Activated gamma-delta T cell (primary cell): ENCODE data around the gene SCN5A.
"Not testable (repeated sequence)": the region's sequence is repeated elsewhere in the genome, so short reads cannot be mapped to it uniquely, and the experiment has no call there.

Source experiments
- DNase-seq: peaks from one replicate; lab custom pipeline; 2025; lab: John Stamatoyannopoulos, UW

Gene SCN5A

DNA sequence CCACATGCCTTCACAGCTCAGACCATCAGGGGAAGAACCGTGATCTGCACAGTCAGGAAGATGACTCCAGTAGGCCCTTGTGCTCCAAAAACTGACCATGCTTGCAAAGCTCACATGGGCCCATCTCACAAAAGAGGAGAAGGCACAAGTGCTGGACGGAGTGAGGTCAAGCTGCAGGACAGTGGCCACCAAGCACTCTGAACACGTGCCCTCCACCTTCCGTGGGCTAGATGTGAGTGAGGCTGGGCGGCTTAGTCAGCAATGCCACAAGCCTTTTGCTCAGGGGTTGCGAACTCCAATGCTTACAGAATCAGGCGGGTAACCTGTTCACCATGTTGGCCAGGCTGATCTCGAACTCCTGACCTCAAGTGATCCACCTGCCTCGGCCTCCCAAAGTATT is 70.9 kb downstream of the SCN5A start:
- no peak for DNase-seq

DNA sequence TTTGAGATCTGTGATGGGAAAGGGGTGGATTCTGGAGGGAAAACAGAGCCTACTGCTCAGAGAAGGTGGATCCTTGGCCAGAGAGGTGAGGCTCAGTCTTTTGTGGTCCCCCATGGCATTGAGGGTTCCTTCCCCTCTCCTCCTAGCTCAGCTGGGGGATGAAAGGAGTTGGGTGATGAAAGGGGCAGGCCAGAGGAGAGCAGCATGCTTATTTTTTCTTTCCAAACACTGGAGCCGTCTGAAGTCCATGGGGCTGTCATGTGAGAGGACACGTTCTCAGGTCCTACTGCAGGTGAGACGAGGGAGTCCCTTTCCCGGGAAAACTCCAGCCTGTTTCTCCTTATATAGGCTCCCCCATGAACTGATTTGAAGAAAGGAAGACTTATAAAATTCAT is 71.4 kb downstream of the SCN5A start:
- no peak for DNase-seq

DNA sequence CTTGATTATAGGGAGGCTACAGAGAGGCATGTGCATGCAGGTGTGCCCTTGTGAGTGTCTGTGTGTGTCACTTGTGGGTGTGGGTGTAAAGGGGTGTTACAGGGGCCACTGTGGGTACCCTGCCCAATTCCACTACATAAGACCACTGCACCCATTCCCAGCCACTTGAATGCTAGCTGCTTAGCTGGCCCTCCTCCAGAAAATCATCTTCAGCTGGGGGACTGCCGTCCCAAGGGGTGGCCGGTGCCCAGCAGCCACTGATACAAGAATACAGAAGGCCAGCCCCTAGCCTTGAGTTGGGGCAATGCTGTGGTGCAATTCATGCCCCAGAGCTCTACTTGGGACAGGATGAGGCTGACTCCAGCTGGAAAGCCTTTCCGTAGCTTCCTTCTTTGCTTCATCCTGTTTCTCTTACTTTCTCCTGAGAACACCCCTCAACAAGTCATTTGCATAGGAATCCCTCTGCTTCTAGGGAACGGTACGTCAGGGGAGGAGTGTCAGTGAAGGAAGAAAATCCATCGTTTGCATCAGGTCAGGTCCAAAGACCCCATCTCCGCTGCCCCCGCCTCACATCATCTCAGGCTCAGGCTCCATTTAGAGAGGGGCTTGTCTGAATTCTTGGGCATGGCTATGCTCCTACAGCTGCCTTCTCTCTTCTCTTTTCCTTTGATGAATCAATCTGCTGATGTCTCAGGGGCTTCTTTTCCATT is 72.0 kb downstream of the SCN5A start:
- no peak for DNase-seq

DNA sequence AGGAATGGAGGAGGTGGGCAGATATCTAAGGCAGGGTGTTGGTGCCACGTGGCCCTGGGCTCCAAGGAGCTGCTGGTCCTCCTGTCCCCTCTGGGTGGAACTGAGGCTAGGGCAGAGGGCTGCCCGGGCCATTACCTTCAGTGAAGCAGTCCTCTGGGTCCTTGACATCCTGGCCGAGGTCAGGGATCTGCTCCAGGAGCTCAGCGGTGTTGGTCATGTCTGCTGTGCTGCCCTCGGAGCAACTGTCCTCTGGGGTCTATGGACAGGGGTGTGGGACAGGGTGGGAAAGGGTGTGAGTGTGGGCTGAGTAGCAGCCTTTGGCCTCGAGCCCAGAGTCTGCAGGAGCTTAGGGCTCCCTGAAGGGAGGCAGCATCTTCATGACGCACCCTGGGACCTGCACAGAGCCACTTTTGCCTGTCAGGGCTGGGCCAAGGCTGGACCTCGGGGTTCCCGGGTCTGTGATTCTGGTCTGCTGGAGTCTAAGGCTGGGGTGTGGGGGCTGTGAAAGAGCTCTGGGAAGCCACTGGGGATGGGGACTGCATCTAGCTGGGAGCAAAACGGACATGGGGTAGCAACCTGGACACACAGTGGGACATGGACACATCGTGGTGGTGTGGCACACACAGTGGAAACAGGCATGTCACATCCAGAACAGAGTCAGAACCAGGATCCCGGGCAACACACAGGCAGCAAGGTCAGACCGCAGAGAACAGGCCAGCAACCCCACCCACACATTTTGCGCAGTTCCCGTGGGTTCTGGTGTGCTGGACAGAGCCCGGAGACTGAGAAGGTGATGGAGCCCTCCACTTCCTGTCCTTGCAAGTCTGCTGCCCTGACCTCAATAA is 72.7 kb downstream of the SCN5A start:
- no peak for DNase-seq

DNA sequence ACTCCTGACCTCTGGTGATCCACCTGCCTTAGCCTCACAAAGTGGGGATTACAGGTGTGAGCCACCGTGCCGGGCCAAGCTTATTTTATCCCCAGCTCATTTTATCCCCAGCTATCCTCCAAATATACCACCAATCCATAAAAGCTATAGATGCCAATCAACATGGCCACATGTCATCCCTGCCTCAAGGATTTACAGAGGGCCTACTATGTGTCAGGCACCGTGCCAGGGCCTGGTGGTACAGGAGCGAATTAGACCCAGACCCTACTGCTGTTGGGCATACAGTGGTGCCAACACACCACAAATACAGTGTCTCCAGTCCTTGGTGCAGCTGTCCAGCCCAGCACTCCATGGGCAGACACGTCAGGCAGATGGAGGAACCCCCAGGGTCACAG is 73.4 kb downstream of the SCN5A start:
- DNase-seq, result no peak

DNA sequence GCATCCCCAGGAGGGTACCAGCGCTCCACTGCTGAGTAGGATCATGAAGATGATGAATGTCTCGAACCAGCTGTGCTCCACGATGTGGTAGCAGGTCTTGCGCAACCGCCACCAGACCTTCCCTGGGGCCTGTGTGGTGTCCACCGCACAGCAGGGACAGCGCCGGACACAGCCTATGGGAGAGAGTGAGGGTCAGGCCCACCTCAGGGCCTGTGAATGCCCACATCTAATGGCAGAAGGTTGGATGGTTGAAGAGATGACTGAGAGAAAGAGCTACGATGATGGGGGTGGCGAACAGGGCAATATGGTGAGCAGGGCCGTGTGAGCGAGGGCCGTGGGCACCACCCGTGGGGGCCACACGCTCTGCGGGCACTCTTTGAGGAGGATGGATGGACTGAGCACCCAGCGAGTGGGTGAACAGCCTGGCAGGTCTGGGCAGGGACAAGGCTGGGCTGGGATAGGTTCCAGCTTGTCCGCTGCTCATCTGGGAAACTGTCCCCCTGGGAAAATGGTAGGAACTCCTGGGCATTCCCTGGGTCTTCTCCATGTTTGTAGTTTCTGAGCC is 74.1 kb downstream of the SCN5A start:
- DNase-seq, result no peak

DNA sequence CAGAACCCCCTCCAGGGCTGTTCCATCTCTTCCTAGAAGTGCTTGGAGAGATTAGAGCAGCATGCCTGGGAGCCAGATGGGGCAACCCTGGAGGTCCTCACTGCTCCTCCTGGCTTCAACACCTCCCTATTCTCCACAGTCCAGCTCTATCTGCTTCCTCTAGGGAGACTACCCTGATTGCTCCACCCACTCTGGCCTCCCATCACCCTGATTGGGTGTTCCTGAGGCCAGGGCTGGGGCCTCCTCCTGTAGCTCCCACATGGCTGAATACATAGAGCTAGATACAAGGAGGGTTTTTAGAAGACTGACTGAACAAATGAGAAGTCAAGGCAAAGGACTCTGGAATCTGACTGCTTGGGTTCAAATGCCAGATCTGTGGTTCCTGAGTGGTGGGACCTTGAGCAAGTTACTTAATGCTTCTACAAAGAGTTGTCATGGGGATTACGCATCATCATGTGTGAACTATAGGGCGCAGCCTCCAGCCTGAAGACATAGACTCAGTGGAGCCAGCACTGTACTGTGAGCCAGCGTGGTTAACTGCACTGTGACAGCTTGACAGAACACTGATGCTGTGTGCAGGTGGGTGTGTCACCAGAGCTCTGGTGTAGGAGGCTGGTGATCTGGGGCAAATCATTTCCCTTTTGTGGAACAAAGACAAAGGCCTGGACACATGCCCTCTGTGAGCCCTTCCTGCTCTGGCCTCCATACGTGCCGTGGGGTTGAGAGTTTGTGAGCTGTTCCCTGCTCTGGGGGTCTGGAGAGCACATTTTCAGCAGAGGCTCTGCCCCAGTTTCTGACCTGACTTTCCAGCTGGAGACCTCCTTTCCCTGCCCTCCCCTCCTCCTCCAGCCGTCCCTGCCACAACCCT is 74.8 kb downstream of the SCN5A start:
- no peak for DNase-seq

DNA sequence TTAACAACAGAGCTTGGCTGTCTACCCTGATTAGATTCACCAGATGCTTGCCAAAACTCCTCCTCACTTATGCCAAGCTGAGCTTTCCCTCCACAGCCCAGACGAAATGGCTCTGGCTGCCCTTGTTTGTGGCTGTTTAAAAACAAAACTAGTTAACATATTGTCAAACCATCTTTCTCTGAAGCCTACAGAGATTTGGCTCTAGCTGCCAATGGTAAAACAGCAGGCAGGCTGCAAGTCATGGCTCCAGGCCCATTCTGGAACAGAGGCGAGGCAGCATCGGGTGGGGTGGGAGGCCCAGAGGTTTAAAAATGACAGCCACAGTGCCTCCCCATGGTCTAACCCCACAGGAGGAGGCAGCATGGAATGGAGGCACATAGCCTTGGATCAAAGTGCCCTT is 75.9 kb downstream of the SCN5A start:
- DNase-seq, result no peak

DNA sequence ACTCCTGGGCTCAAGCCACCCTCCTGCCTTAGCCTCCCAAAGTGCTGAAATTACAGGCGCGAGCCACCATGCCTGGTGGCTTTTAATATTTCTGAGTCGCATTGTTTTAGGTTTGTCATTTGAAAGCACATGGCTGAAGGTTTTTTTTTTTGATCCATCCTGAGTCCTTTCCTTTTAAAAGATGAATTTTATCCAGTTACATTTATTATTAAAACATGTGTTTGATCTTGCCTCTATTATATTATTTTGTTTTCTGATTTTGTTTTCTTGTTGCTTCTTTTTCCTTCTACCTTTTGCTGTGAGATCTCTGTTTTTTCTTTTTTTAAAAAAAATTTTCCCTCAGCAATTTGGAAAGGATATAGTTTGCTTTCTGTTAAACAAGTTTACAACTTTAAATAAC is 76.4 kb downstream of the SCN5A start:
- DNase-seq, result no peak

DNA sequence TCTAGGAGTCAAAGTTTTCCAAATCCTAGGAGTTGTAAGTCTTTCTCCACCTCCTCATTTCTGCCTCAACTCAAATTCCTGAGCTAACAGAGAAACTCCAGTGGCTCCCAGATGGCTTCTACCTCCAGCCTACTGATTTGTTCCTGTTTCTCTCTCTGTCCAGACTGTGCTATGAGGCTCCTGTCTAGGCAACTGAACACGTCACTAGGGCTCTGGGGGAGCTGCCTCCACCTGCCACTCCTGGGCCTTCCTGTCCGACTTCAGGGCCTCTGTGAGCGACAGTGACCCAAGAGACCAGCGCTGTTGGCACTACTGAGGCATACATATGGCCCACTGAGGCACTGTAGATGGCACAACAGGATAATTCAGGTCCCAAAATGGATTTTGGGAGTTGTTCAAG is 82.0 kb downstream of the SCN5A start:
- no peak for DNase-seq

DNA sequence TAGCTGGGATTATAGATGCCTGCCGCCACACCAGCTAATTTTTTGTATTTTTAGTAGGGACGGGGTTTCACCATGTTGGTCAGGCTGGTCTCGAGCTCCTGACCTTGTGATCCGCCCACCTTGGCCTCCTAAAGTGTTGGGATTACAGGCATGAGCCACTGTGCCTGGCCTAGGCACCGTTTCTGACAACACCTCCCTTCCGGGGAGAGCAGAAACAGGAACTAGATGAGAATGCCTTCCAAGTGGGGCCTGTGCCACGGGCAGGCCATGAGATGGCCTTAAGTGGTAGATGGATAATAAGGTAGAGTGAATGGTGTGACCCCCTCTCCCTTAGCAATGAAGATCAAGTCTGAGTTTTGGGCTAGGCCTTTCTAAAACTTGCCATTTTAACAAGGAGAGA is 82.7 kb downstream of the SCN5A start:
- not testable (repeated sequence) for DNase-seq

DNA sequence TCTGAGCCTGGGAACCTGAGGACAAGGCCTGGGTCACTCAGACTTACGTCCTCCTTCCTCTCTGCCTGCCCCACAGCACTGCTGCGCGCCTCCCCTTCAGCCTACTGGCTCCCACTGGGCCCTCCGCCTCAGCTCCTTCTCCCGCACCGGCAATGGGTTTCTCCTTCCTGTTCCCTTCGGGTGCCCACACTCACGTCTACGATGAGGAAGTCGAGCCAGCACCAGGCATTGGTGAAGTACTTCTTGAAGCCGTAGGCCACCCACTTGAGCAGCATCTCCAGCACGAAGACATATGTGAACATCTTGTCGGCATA is 83.3 kb downstream of the SCN5A start:
- DNase-seq, result no peak

DNA sequence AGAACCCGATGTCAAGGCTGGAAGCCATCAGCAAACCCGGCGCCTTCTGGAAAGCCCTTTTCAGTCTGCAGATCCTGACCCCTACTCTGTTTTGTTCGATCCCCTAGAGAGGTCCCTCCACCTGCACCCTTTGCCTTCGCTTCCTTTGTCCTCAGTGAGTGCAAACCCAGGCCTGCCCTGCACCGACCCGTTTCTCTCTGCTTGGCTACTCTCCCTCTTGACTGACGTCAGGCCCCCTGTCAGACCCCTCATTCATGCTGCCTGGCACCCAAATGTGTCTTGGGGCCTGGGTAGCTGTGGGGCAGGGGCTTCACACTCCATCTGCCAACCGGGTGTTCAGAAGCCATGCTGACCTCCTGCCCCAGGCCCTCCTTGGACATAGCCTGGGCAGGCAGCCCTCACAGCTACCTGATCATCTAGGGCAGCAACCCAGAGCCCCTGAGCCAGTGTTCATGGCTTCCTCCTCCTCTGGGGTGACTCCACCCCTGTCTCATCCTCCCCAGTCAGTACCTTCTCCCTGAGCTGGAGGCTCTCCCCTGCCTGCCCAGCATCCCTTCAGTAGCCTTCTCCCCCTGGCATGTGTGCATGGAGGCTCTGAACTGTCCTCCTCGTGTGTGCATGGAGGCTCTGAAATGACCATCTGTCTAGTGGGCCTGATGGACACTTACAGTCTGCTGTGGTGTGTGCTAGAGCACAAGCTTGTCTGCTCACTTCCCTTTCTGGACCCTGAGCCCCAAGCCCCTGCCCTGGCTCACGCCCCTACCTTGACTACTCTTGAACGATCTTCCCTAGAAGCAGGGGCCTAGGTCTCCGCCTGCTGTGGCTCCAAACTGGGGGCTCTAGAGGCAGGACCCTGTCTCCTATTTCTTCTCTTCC is 83.9 kb downstream of the SCN5A start:
- DNase-seq, result no peak

DNA sequence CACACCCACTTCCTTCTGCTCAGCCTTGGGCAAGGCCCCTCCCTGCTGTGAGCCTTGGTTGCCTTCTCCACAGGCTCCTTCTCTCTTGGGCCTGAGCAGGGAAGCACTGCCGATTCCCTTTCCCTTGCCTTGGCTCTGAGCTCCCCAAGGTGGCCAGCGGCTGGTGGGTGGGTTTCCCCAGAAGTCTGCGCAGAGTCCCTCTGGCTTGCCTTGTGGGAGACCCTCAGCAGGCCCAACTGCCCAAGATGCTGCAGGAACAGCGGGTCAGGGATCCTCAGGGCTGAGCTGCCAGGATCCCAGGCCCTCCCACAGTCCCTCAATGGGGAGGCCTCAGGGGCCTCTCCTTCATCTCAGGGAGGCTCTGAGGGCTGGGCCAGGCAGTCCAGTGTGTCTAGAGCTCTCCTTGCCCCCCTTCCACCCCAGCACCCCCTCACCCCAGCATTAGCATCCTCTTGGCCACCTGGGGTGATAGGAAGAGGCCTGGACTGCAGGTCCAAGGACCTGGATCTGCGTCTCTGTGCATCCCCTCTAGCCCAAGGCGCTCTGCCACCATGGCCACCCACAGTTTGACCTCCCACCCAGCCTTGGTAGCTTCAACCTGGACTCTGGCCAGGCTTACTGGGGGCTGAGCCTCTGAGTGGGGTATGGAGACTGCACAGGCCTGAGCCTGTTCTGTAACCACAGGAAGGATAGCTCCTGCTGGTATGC is 84.7 kb downstream of the SCN5A start:
- no peak for DNase-seq

DNA sequence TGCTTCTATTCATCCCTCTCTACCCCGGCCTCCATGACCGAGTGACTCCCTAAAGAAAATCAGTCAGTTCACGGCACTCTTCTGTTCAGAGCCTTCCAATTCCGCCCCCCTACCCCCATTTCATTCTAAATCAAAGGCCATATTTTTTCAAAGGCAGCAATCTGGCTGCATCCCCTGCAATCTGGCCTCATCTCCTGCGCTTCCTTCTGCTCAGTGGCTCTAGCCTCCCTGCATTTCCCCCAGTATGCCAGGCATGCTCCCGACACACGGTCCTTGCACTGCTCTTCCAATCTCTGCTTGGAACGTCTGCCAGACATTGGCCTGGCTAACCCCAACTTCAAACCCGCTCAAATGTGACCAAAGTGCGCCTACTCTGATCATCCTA is 85.6 kb downstream of the SCN5A start:
- DNase-seq, result no peak

DNA sequence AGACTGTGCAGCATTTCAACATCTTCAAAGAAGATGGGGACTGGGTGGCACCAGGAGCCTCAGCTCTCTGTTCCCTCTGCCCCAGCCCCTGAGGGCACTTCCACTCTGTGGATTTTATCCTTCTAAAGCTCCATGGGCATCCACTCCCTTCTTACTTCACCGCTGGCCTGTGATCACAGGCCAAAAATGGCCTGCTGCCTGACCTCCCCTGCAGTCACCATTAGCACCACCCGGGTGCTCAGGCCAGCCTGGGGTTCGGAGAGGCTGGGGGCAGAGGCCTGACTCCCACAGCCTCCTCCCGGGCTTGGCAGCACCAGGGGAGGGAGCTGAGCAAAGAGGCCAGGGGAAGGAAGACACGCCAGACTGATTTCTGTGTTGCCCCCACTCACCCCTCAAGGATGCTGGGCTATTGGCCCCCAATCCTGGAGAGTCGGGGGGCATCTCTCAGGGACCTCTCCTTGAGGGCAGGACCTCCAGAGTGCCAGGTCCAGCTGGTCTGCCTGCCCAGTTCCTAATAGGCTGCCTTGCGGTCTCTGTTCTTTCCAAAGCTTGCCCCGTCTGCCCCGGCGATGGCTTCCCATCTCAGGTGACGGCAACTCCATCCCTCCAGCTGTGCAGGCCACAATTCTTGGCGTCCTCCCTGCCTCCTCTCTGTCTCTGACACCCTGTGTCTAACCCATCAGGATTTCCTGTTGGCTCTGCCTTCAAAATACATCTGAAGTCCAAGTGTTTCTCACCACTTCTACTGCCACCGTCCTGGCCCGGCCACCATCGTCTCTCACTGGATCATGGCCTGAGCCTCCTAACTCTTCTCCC is 86.2 kb downstream of the SCN5A start:
- no peak for DNase-seq

DNA sequence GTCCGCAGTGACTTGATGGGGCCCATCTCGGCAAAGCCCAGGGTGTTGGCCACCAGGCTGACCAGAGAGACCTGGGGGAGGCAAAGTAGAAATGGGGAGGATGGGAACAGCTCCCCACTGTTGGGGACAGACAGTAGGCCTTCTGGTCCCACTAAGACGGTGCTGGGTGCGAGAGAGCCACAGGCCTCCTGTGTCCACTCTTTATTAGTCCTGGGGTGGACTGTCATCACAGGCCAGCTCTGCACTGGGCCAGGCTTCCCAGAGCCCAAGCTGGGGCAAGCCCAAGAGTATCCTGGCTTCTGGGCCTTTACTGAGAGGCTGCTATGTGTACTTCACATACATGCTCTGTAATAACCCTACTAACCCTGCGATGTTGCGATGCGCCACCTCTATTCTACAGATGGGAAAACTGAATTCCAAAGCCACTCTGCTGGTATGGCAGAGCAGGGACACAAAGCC is 87.0 kb downstream of the SCN5A start:
- no peak for DNase-seq

DNA sequence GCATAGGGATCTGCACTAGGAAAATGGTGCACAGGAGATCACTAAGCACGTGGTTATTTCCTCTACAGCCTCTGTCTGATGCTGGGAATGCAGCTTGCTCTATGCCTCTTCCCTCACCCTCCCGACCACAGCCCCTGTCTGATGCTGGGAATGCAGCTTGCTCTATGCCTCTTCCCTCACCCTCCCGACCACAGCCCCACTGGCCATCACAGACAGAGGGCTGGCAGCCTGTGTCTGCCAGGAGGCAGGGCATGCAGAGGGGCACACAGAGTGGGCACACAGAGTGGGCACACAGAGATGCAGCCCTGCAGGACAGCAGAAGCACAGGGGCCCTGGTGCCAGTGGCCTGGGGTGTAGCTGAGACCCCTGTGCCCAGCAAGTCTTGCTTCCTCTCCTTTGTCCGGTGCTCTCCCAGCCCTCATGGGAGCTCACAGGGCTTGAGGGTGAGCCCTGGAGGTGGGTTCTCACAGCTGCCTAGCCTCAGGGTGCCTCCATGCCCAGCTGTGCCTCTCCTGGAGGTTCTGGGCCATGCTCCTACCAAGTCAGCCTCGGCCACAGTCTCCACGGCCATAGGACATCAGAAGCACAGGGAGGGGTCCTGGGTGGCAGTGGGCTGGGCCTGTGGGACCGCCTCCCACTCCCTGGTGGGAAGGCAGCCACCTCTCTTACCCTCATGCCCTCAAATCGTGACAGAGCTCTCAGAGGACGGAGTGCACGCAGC is 87.6 kb downstream of the SCN5A start:
- DNase-seq, result no peak
